ENCODE data around the gene UGT1A8. TPM values are rescaled to one million over a fixed set of nuclear protein-coding genes. Genes with fewer than 3 reads are reported as not detected.
"Not testable (repeated sequence)": the region's sequence is repeated elsewhere in the genome, so short reads cannot be mapped to it uniquely, and the experiment has no call there.

Gene UGT1A8
- total RNA-seq (2021; ENCODE audit: unreplicated experiment) (not detected), Bru-seq, nascent RNA (percentile 9 among the genes with signal in this experiment), BruChase-seq, experiment 1, labeled RNA remaining after a 6-hour chase (percentile 10 among the genes with signal in this experiment), BruChase-seq, experiment 2, labeled RNA remaining after a 2-hour chase (percentile 17 among the genes with signal in this experiment)
- polyA plus RNA-seq (2012), result not detected in 2 replicates
- long read RNA-seq, result 0 reads

DNA sequence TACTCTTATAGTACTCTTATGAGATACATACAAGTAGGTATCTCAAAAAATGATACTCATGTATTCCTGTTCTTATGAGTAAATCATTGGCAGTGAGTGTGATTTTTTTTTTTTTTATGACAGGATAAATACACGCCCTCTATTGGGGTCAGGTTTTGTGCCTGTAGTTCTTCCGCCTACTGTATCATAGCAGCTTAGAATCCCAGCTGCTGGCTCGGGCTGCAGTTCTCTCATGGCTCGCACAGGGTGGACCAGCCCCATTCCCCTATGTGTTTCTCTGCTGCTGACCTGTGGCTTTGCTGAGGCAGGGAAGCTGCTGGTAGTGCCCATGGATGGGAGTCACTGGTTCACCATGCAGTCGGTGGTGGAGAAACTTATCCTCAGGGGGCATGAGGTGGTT lies at the start of gene UGT1A8:
TSS of gene UGT1A8 (plus strand) at position 158 of the 400 bp plus-strand sequence. CDS start at position 233, 75 bp downstream.
- H3K4me3 ChIP-seq (replicated peaks in 1 of 2; ENCODE audit: low read depth in 1 of 2, low read length in 2 of 2); H3K9me3 ChIP-seq (ENCODE audit: control insufficient read depth in 1 of 2, insufficient read depth in 1 of 2, low read depth in 1 of 2, low read length in 2 of 2); intact Hi-C loops (cut with micrococcal nuclease); ATAC-seq; H3K79me2 ChIP-seq (ENCODE audit: insufficient read depth, low read length); H3K27me3 ChIP-seq (ENCODE audit: insufficient read depth, low read length); RAD21 ChIA-PET (ENCODE audit: low non-redundant PET in 1 of 2, low total read pairs in 2 of 2, uncharacterized antibody in 2 of 2, unreplicated experiment in 2 of 2); H3K36me3 ChIP-seq (ENCODE audit: control insufficient read depth in 1 of 2, insufficient read depth in 2 of 2, low read length in 2 of 2); H3K4me2 ChIP-seq (ENCODE audit: low read length); CTCF ChIA-PET; DNase-seq (ENCODE audit: low read depth, low spot score); POLR2A ChIA-PET; H3K9me2 ChIP-seq (ENCODE audit: insufficient read depth); H3K9ac ChIP-seq (ENCODE audit: low read length); H2AFZ ChIP-seq (ENCODE audit: low read depth, low read length, poor library complexity, severe bottlenecking); BruUV-seq (replicated peaks); H4K20me1 ChIP-seq (ENCODE audit: insufficient read depth); H3K27ac ChIP-seq (ENCODE audit: low read depth, low read length); H3K4me1 ChIP-seq (ENCODE audit: control insufficient read depth in 1 of 2, insufficient read depth in 2 of 2, low read length in 2 of 2): not testable (repeated sequence)

DNA sequence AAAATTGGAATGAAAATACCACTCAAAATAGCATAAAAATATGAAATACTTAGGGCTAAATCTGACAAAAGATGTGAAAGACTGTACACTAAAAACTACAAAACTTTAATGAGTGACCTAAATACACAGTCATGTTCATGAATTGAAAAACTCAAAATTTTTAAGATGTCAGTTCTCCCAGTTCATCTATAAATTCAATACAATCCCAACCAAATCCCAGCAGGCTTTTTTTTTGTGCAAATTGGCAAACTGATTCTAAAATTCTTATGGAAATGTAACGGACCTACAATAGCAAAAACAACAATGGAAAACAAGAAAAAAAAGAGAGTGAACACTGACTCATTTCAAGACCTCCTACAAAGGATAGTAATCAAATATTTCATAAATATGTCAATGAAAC lies 46.4 kb upstream of the UGT1A8 start:
- Histone ChIP-seq H3K27me3 (ENCODE audit: insufficient read depth, low read length) (0 out of 2 replicates have a peak, but pooled peaks cover 2% of the 10 kb centered on the region), H3K4me1 (ENCODE audit: control insufficient read depth in 1 of 2, insufficient read depth in 2 of 2, low read length in 2 of 2) (no peaks in the 10 kb centered on the region), H3K9me2 (ENCODE audit: insufficient read depth) (no peaks in the 10 kb centered on the region), H3K4me3 (replicated peaks in 1 of 2; ENCODE audit: low read depth in 1 of 2, low read length in 2 of 2) (no peak overlapping the region), H2AFZ (ENCODE audit: low read depth, low read length, poor library complexity, severe bottlenecking) (no peak overlapping the region), H3K9me3 (ENCODE audit: control insufficient read depth in 1 of 2, insufficient read depth in 1 of 2, low read depth in 1 of 2, low read length in 2 of 2) (no peaks in the 10 kb centered on the region), H3K27ac (ENCODE audit: low read depth, low read length) (no peak overlapping the region), H3K36me3 (ENCODE audit: control insufficient read depth in 1 of 2, insufficient read depth in 2 of 2, low read length in 2 of 2) (no peaks in the 10 kb centered on the region), H3K4me2 (ENCODE audit: low read length) (no peak overlapping the region), H3K79me2 (ENCODE audit: insufficient read depth, low read length) (no peaks in the 10 kb centered on the region), H3K9ac (ENCODE audit: low read length) (no peak overlapping the region), H4K20me1 (ENCODE audit: insufficient read depth) (no peaks in the 10 kb centered on the region)
- ATAC-seq (no peak), DNase-seq (ENCODE audit: low read depth, low spot score) (no peak)
- TF ChIP-seq CEBPB (IDR thresholded peaks at IDR 0.05; ENCODE audit: low read depth) (no peak), EGR1 (IDR thresholded peaks at IDR 0.05; ENCODE audit: low read depth) (no peak), POLR2A (IDR thresholded peaks at IDR 0.05; ENCODE audit: borderline replicate concordance, extremely low read depth, insufficient read depth, insufficient read length) (no peak), ZNF274 (IDR thresholded peaks at IDR 0.05; ENCODE audit: low read depth, low read length) (no peak), EZH2phosphoT487 (IDR thresholded peaks at IDR 0.05; ENCODE audit: borderline replicate concordance) (no peak), SIN3A (IDR thresholded peaks at IDR 0.05; ENCODE audit: low read depth) (no peak), RAD21 (IDR thresholded peaks at IDR 0.05; ENCODE audit: low read depth) (no peak)
- BruUV-seq (replicated peaks), result no TSS peak
- intact Hi-C loops (cut with micrococcal nuclease), result no loop called here
- CTCF ChIA-PET, result no interaction called here
- POLR2A ChIA-PET, result no interaction called here
- RAD21 ChIA-PET (ENCODE audit: low non-redundant PET in 1 of 2, low total read pairs in 2 of 2, uncharacterized antibody in 2 of 2, unreplicated experiment in 2 of 2), result no interaction called here
